RWPE1 (cell line): ENCODE results near the gene PHACTR2.

Experiments
- CTCF ChIA-PET: fragments of 350-600 bp; sonication (Branson Sonifier 250); formaldehyde crosslinking; extraction: SDS; loops from one replicate; lab custom pipeline; 2021; lab: Yijun Ruan, JAX
- POLR2A ChIA-PET: fragments of 400-600 bp; formaldehyde crosslinking; extraction: SDS; loops from one replicate; lab custom pipeline; 2020; ENCODE audit warnings: antibody characterized with exemption; ENCODE audit not compliant: low non-redundant PET; lab: Yijun Ruan, JAX
- DNase-seq: peaks from one replicate; pipeline ENCODE4 v3.0.0; 2012; ENCODE audit warnings: low spot score
- H3K27ac ChIP-seq: fragments of 450-650 bp; 2 replicates; pipeline ENCODE4 v1.5.1; 2017
- TF ChIP-seq, protein P1 (sequence below): fragments of 450-650 bp; conservative IDR thresholded peaks from 2 replicates; pipeline ENCODE4 v1.5.1; 2017; ENCODE audit warnings: low read depth, mild to moderate bottlenecking

Gene PHACTR2

DNA sequence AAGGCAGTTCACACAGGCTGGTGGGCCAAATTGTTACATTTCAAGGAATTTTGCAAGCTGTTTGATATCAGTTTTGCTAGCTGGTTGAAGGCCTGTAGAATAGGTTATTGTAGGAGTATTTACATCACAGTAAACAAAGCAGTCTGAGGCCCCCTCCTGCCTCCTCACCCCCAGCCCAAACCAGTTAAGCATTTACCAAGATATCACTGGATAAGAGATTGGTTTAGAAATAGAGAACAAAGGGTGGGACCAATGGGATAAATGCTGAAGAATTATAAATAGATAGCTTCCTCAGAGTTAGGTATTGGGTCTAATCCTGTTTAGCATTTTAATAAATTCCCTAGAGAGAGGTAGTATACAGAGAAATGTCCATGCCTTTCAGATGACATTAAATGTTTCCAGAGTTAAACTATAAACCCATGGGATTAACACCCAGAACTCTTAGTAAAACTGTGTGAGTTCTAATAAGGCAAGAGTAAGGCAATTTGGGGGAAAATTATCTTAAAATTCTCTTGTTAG, 2.3 kb upstream of the PHACTR2 start:
- ChIA-PET CTCF (interaction anchor here (0.6 kb wide), 2 partner anchors 70 to 93 kb away, joined by 3 read pairs; no protein-coding TSS in a partner anchor), POLR2A (no interaction called here)
- no peak for DNase-seq
- TF ChIP-seq, protein P1, sequence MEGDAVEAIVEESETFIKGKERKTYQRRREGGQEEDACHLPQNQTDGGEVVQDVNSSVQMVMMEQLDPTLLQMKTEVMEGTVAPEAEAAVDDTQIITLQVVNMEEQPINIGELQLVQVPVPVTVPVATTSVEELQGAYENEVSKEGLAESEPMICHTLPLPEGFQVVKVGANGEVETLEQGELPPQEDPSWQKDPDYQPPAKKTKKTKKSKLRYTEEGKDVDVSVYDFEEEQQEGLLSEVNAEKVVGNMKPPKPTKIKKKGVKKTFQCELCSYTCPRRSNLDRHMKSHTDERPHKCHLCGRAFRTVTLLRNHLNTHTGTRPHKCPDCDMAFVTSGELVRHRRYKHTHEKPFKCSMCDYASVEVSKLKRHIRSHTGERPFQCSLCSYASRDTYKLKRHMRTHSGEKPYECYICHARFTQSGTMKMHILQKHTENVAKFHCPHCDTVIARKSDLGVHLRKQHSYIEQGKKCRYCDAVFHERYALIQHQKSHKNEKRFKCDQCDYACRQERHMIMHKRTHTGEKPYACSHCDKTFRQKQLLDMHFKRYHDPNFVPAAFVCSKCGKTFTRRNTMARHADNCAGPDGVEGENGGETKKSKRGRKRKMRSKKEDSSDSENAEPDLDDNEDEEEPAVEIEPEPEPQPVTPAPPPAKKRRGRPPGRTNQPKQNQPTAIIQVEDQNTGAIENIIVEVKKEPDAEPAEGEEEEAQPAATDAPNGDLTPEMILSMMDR: no peak
- H3K27ac ChIP-seq: no peak overlapping the region

DNA sequence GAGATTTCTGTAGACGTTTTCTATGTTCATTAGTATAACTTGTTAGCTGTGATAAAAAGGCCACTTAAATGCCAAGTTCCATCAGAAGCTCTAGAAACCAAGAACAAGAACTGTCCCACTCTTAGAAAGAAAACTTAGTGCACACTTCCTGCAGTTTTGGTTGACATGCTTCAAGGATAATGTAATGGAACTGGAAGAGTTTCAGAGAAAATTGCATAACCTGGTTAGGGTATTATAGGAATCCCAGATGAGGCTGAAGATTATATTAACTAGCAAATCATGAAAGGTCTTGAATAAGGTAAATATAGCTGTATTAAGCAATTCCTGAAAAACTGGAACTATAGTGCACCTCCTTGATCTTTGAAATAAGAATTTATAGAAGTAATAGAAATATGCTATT, 1.8 kb upstream of the PHACTR2 start:
- ChIA-PET CTCF (no interaction called here), POLR2A (no interaction called here)
- DNase-seq: no peak
- TF ChIP-seq, protein P1: no peak
- no peak overlapping the region for H3K27ac ChIP-seq

DNA sequence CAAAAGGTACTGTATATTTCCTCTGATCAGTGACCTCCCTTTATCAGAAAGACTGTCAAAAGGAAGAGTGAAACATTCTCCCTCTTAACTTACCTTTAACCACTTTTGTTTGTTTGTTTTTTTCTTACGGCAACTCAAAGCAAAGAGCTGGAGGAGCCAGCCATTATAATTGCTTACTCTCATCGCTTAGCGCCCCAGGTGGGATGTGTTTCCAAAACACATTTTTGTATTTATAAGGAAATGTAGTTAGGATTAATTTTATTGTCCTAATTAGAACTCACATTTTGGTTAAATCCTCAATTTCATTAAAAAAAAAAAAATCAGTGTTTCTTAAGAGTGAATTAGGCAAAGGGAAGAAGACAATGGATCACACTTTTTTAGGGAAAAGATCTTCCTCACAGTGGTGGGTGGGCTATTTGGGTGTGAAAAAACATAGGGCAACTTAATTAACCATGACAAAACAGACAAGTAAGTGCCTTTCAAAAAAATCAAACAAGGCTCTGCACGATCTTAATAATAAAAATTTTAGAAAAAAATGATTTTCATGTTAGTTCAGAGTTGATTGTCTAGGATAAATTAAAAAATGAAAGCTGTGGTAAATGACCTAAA, 1.2 kb upstream of the PHACTR2 start:
- TF ChIP-seq, protein P1: no peak
- no peak for DNase-seq
- ChIA-PET POLR2A (no interaction called here), CTCF (no interaction called here)
- no peak overlapping the region for H3K27ac ChIP-seq

DNA sequence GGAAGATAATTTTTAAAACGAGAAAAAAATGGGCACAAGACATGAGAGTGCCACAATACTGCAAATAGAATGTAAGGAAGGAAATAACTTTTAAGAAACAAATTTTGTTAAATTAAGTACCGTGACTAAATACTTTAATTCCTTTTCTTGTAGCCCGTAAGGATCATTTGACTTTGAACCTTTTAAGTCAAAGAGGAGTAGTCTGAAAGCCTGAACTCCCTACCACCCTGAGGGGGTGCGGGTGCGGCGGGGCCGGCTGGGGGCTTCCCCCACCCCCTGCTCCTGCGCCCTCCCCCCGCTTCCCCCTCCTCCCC, 231 bp upstream of the PHACTR2 start:
- peak overlapping the region; percentile 98 for H3K27ac ChIP-seq
- DNase-seq: no peak
- TF ChIP-seq, protein P1: no peak
- ChIA-PET CTCF (no interaction called here), POLR2A (no interaction called here)

DNA sequence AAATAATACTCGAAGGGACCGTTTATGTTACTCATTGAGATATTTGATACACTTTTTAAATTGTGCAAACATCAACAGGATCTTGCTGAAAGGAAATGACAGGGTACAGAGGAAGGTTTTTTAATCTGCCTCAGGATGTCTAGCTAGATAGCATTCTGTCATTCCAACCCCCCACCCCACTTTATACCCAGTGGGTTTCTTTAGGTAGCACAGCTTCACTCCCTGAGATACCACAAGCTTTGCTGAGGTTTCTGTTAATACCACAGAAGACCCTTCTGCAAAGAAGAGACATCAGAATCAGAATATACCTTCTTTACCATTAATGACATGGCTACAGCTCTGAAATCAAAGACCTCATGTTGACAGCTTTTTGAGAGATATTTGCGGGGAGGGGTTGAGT, 1.3 kb downstream of the PHACTR2 start:
- no peak for DNase-seq
- TF ChIP-seq, protein P1: no peak
- H3K27ac ChIP-seq: no peak overlapping the region
- ChIA-PET CTCF (interaction anchor here (1.0 to 1.6 kb wide), 2 partner anchors 17 to 104 kb away, joined by 3 to 5 read pairs; no protein-coding TSS in a partner anchor), POLR2A (no interaction called here)

DNA sequence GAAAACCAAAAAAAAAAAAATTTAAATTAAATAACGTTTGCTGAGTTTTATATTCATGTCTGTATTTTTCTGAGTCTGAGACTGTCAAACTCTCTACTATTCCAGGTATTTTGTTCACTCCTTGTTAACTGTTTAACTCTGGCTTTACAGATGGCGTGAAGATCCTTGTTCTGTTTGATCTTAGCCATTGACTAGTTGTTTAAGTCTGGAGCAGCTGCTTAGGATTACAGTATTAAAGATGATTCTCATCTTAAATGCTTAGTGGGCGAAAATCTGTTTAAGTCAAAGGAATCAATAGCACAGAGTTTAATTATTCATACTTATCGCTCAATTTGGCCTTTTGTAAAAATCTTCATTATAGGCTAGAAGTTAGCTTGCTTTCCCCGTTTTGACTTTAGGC, 2.4 kb downstream of the PHACTR2 start:
- TF ChIP-seq, protein P1: no peak
- CTCF ChIA-PET: interaction anchor here (0.6 kb wide), 2 partner anchors 166 to 261 kb away, joined by 3 read pairs; no protein-coding TSS in a partner anchor
- H3K27ac ChIP-seq: no peak overlapping the region
- DNase-seq: no peak
- POLR2A ChIA-PET: interaction anchor here (0.7 kb wide), 1 partner anchor 122 kb away, joined by 3 read pairs; no protein-coding TSS in a partner anchor
